HepG2 (cell line): ENCODE measurements around the gene ZNF24. TPM values are rescaled to one million over a fixed set of nuclear protein-coding genes. Genes with fewer than 3 reads are reported as not detected.

Experiments used
- GFI1 ChIP-seq: sonication (generic); formaldehyde crosslinking; IDR thresholded peaks from 2 replicates; pipeline ENCODE4 v1.5.0; 2020; ENCODE audit warnings: missing genetic modification reagents, mild to moderate bottlenecking, borderline replicate concordance
- GTF3A ChIP-seq: sonication (generic); formaldehyde crosslinking; conservative IDR thresholded peaks from 2 replicates; pipeline ENCODE4 v1.4.0; 2020; ENCODE audit warnings: mild to moderate bottlenecking, missing genetic modification reagents
- KDM1A ChIP-seq: IDR thresholded peaks from 2 replicates; pipeline ENCODE4 v1.6.1; 2016; ENCODE audit warnings: missing compliant biosample characterization
- KMT2B ChIP-seq: IDR thresholded peaks from 2 replicates; pipeline ENCODE4 v1.6.1; 2016; ENCODE audit warnings: missing genetic modification reagents, missing compliant biosample characterization
- NR2C2 ChIP-seq: sonication (generic); formaldehyde crosslinking; IDR thresholded peaks from 2 replicates; pipeline ENCODE4 v1.4.0; 2020; ENCODE audit warnings: missing genetic modification reagents, mild to moderate bottlenecking, moderate library complexity, borderline replicate concordance
- PLSCR1 ChIP-seq: sonication (generic); formaldehyde crosslinking; IDR thresholded peaks from 2 replicates; pipeline ENCODE4 v1.5.0; 2020; ENCODE audit warnings: missing genetic modification reagents, mild to moderate bottlenecking, borderline replicate concordance
- PRDM10 ChIP-seq: sonication (generic); formaldehyde crosslinking; IDR thresholded peaks from 2 replicates; pipeline ENCODE4 v1.4.0; 2020; ENCODE audit warnings: low read depth, missing genetic modification reagents
- RBFOX2 ChIP-seq: fragments of 200-400 bp; formaldehyde crosslinking; IDR thresholded peaks from 2 replicates; pipeline ENCODE4 v1.6.1; 2017; ENCODE audit warnings: low read depth, mild to moderate bottlenecking, low read length
- RBM22 ChIP-seq: fragments of 200-400 bp; formaldehyde crosslinking; optimal IDR thresholded peaks from 2 replicates; pipeline ENCODE3; 2017; ENCODE audit warnings: mild to moderate bottlenecking, low read length, moderate library complexity
- REPIN1 ChIP-seq: sonication (generic); formaldehyde crosslinking; IDR thresholded peaks from 2 replicates; pipeline ENCODE4 v1.8.0; 2022; ENCODE audit warnings: missing genetic modification reagents, low read depth, mild to moderate bottlenecking, borderline replicate concordance
- RXRB ChIP-seq: IDR thresholded peaks from 2 replicates; pipeline ENCODE4 v1.6.1; 2016; ENCODE audit warnings: borderline replicate concordance, missing genetic modification reagents, missing compliant biosample characterization
- SAFB2 ChIP-seq: sonication (generic); formaldehyde crosslinking; IDR thresholded peaks from 2 replicates; pipeline ENCODE4 v1.5.1; 2020; ENCODE audit warnings: missing genetic modification reagents, low read depth, mild to moderate bottlenecking, borderline replicate concordance
- SMAD3 ChIP-seq: sonication (generic); formaldehyde crosslinking; IDR thresholded peaks from 2 replicates; pipeline ENCODE4 v1.4.0; 2020; ENCODE audit warnings: missing genetic modification reagents
- SOX6 ChIP-seq, 2 experiments: fragments of 450-650 bp in 1 of 2; sonication (generic) in 1 of 2; formaldehyde crosslinking in 1 of 2; IDR thresholded peaks; 2 replicates each; pipeline versions ENCODE4 v1.4.0 to v1.6.1; 2017 to 2020; ENCODE audit warnings: antibody characterized with exemption in 1 of 2, mild to moderate bottlenecking in 1 of 2, missing genetic modification reagents in 1 of 2
- TSC22D2 ChIP-seq: sonication (generic); formaldehyde crosslinking; IDR thresholded peaks from 2 replicates; pipeline ENCODE4 v1.5.1; 2020; ENCODE audit warnings: missing genetic modification reagents, mild to moderate bottlenecking, borderline replicate concordance
- XRCC5 ChIP-seq: fragments of 200-400 bp; formaldehyde crosslinking; optimal IDR thresholded peaks from 2 replicates; pipeline ENCODE3; 2017; ENCODE audit warnings: mild to moderate bottlenecking, low read length
- ZBTB25 ChIP-seq: IDR thresholded peaks from 2 replicates; pipeline ENCODE4 v1.6.1; 2018; ENCODE audit warnings: missing genetic modification reagents
- ZFAT ChIP-seq: sonication (generic); formaldehyde crosslinking; conservative IDR thresholded peaks from 2 replicates; pipeline ENCODE4 v1.8.1; 2023; ENCODE audit warnings: missing genetic modification reagents, inconsistent platforms
- ZFYVE20 ChIP-seq: sonication (generic); formaldehyde crosslinking; IDR thresholded peaks from 2 replicates; pipeline ENCODE4 v1.8.0; 2023; ENCODE audit warnings: low read depth, mild to moderate bottlenecking, moderate library complexity, missing genetic modification reagents, borderline replicate concordance
- ZMYM3 ChIP-seq: sonication (generic); formaldehyde crosslinking; IDR thresholded peaks from 2 replicates; pipeline ENCODE4 v1.5.1; 2020; ENCODE audit warnings: mild to moderate bottlenecking, missing genetic modification reagents
- ZNF564 ChIP-seq: sonication (generic); formaldehyde crosslinking; IDR thresholded peaks from 2 replicates; pipeline ENCODE4 v1.8.1; 2023; ENCODE audit warnings: mild to moderate bottlenecking, missing genetic modification reagents
- ZNF7 ChIP-seq: IDR thresholded peaks from 2 replicates; pipeline ENCODE4 v1.6.1; 2016; ENCODE audit warnings: missing biosample characterization, missing genetic modification reagents
- ZNF775 ChIP-seq: sonication (generic); formaldehyde crosslinking; IDR thresholded peaks from 2 replicates; pipeline ENCODE4 v1.4.0; 2020; ENCODE audit warnings: missing genetic modification reagents, mild to moderate bottlenecking, moderate library complexity, borderline replicate concordance
- polyA plus RNA-seq, 8 experiments: library from polyadenylated mRNA; depleted of rRNA in 3 of 8; stranded (reverse) in 7 of 8; unstranded in 1 of 8; fragments of >200 nt; fragmentation: Illumina TruSeq in 4 of 8; extraction: Trizol in 4 of 8; gene quantifications; 2 replicates each; pipeline versions ENCODE4 v1.2.1 to v1.2.3, GENCODE V29; 2011 to 2016; ENCODE audit warnings: low read depth in 4 of 8, missing spikeins in 1 of 8, mixed read lengths in 1 of 8; ENCODE audit not compliant: insufficient read depth in 1 of 8
- total RNA-seq, 5 experiments: library from RNA; depleted of rRNA; stranded (reverse); fragments of >200 nt; fragmentation: Illumina TruSeq; extraction: Trizol; gene quantifications; 2 replicates each; pipeline ENCODE4 v1.2.3, GENCODE V29; 2016; ENCODE audit warnings: low read depth in 1 of 5

Gene ZNF24
- total and polyA plus RNA-seq, 2 of the 13 experiments (the other 11 are each of a cell fraction or from before 2014, with no cell fraction given), result 19.5 to 41.1 TPM

GRCh38 chr18:35290094-35290735 is 54.0 kb downstream of the ZNF24 start, which contains the start of gene ZSCAN30 (continued):
- TF ChIP-seq ZFYVE20 (CRISPR knock-in tag), result no peak
- TF ChIP-seq RBFOX2, result peak; percentile 79
- peak; percentile 62; the same call in 1 of the 2 replicates for TF ChIP-seq GFI1
- no peak; the same call in 1 of the 2 replicates for TF ChIP-seq ZNF564 (CRISPR knock-in tag)
- TF ChIP-seq RBM22, result no peak
- peak; percentile 73; the same call in 1 of the 2 replicates for TF ChIP-seq REPIN1
- peak; percentile 92 for TF ChIP-seq SMAD3
- TF ChIP-seq TSC22D2 (CRISPR knock-in tag), result peak; percentile 43; the same call in 1 of the 2 replicates
- TF ChIP-seq GTF3A (CRISPR knock-in tag), result no peak
- peak; percentile 85; the same call in 1 of the 2 replicates for TF ChIP-seq PLSCR1
- no peak; the same call in none of the 2 replicates for TF ChIP-seq RXRB
- TF ChIP-seq SAFB2, result peak; percentile 87; the same call in 1 of the 2 replicates
- peak; percentile 14; the same call in 1 of the 2 replicates for TF ChIP-seq PRDM10
- TF ChIP-seq ZBTB25 (CRISPR knock-in tag), result peak; percentile 78; the same call in 1 of the 2 replicates
- TF ChIP-seq ZNF775 (CRISPR knock-in tag), result no peak
- TF ChIP-seq NR2C2 (CRISPR knock-in tag), result peak; percentile 91
- TF ChIP-seq SOX6 (IDR thresholded peaks at IDR 0.05), result no peak
- peak; percentile 84 for TF ChIP-seq SOX6 (CRISPR knock-in tag; IDR thresholded peaks at IDR 0.05)
- no peak for TF ChIP-seq ZNF7 (CRISPR knock-in tag)
- TF ChIP-seq KDM1A (CRISPR knock-in tag), result no peak
- TF ChIP-seq XRCC5, result peak; percentile 79
- peak; percentile 86 for TF ChIP-seq ZMYM3 (CRISPR knock-in tag)
- TF ChIP-seq KMT2B (CRISPR knock-in tag), result peak; percentile 98
- TF ChIP-seq ZFAT (CRISPR knock-in tag), result no peak
